Measurements from ENCODE around the gene ABHD2.

DNA sequence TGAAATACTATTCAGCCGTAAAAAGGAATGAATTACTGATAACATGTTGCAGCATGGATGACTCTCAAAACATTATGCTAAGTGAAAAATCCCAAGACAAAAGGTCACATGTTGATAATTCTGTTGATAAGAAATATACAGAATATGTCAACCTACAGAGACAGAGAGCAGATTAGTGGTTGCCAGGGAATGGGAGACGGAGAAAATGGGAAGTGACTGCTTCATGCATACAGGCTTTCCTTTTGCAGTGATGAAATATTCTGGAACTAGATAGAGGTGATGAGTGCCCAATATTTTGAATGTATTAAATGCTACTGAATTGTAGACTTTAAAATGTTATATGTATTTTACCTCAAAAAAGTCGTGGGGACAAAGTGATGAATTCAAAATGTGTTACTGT lies 56.2 kb downstream of the ABHD2 start:
- TF ChIP-seq TBP (optimal IDR thresholded peaks at IDR 0.05; ENCODE audit: low read depth, low read length) (no peak), NR2F6 (CRISPR knock-in tag; IDR thresholded peaks at IDR 0.05) (no peak), CBX3 (IDR thresholded peaks at IDR 0.05; ENCODE audit: borderline replicate concordance in 1 of 2, low read length in 2 of 2) (no peak), RBM17 (IDR thresholded peaks at IDR 0.05; ENCODE audit: borderline replicate concordance, low read depth, low read length) (no peak), ZZZ3 (IDR thresholded peaks at IDR 0.05) (no peak), SP2 (IDR thresholded peaks at IDR 0.05; ENCODE audit: extremely low read depth, low read depth, low read length, poor library complexity, severe bottlenecking) (no peak), ZBTB33 (CRISPR knock-in tag; IDR thresholded peaks at IDR 0.05) (no peak), EP300 (IDR thresholded peaks at IDR 0.05; ENCODE audit: low read length) (no peak), HNRNPLL (IDR thresholded peaks at IDR 0.05; ENCODE audit: low read depth, low read length, poor library complexity, severe bottlenecking) (no peak), LCOR (CRISPR knock-in tag; IDR thresholded peaks at IDR 0.05) (no peak), IRF1 (CRISPR knock-in tag; IDR thresholded peaks at IDR 0.05; ENCODE audit: borderline replicate concordance) (no peak), ZBTB49 (CRISPR knock-in tag; IDR thresholded peaks at IDR 0.05; ENCODE audit: borderline replicate concordance) (no peak)
- TF ChIP-seq, protein P1, sequence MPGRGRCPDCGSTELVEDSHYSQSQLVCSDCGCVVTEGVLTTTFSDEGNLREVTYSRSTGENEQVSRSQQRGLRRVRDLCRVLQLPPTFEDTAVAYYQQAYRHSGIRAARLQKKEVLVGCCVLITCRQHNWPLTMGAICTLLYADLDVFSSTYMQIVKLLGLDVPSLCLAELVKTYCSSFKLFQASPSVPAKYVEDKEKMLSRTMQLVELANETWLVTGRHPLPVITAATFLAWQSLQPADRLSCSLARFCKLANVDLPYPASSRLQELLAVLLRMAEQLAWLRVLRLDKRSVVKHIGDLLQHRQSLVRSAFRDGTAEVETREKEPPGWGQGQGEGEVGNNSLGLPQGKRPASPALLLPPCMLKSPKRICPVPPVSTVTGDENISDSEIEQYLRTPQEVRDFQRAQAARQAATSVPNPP (IDR thresholded peaks at IDR 0.05; ENCODE audit: borderline replicate concordance, insufficient read depth, insufficient read length) = no peak
